T-helper 22 cell (primary cell): ENCODE results near the gene SRPK1.
"Not testable (repeated sequence)": the region's sequence is repeated elsewhere in the genome, so short reads cannot be mapped to it uniquely, and the experiment has no call there.

Experiments used
- DNase-seq: peaks from one replicate; pipeline ENCODE4 v3.0.0-alpha.2; 2020; ENCODE audit warnings: low read depth

The SRPK1 gene

GRCh38 chr6:35920793-35921732 lies at the start of gene SRPK1:
SRPK1 (minus strand) TSS chr6:35921098; CDS start chr6:35921056, 42 bp downstream.
- DNase-seq: peak; percentile 70

DNA sequence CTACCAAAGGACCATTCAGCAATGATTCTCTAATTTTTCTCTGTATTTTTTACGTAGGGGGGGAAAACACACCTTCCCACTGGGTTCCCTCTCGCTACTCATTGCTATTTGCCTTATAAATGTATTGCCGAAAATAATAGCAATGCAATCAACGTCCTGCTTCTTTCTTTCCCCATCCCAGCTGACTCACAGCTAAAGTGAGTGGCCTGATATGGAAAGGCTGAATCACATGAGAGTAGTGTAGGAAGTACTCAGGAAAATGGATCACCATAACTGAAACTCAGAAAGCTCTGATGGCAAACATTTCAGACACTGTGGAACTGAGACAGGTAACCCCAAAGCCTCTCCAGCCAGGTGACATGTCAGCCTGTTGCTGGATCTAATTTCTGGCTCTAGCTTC lies 49.3 kb upstream of the SRPK1 start:
- no peak for DNase-seq

- DNase-seq: no peak
Measured at GRCh38 chr6:35969646-35970045, 48.7 kb upstream of the SRPK1 start.

DNA sequence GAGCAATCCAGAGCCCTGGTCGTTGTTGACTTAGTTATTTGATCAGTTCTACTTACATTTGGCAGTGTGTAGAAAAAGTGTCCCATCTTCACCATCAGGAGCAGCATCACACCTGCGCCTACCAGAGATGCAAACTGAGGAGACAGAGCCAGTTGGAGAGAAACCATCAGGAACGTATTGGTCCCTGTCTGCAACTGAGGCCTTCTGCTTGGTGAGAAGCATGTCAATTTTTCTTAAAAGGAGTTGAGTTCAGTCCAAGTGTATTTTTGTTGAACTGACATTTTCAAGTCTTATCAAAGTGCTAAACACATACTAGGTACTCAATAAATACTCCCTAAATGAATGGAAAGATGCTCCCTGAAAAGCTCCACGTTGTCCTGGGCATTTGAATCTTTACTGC lies 47.9 kb upstream of the SRPK1 start:
- no peak for DNase-seq

DNA sequence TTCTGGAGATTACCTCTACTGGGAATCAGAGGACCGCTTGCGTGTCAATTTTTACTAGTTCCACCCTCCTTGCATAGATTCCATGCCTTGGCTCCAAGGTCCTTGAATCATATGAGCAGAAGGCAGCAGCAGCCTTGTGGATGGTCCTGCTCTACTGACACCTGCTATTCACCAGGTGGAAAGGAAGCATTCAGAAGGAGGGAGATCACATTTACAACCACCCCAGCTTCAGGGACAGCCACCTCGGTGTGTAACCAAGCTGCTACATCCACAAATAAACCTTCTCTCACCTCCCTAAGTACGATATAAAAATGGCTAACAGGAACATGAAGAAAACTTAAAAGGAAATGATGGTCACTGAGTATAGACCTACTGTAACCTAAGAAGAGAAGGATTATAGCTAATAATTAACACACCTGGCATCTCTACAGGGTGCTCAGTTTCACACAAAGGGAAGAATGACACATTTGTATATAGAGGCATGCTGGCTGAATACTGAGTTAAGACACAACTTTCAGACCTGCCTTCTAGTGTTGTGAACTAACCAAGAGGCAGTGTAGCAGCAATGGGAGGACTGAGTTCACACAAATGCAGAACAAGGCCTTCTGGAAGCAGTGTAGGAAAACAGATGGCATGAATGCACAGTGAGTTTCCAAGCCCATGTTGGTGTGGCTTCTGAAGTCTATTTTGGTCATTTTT lies 46.3 kb upstream of the SRPK1 start:
- no peak for DNase-seq

GRCh38 chr6:35962779-35963560 lies 42.1 kb upstream of the SRPK1 start:
- no peak for DNase-seq

- DNase-seq: no peak
Measured at GRCh38 chr6:35960187-35960586, 39.3 kb upstream of the SRPK1 start.

DNA sequence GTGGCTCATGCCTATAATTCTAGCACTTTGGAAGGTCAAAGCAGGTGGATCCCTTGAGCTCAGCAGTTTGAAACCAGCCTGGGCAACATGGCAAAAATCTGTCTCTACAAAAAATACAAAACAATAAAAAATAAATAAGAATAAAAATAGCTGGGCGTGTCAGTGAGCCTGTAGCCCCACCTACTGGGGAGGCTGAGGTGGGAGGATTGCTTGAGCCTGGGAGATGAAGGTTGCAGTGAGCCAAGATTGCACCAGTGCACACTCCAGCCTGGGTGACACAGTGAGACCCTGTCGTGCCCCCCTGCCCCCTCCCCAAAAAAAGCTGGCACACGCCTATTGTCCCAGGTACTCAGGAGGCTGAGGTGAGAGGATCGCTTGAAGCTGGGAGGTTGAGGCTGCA lies 35.1 kb upstream of the SRPK1 start:
- DNase-seq: no peak

DNA sequence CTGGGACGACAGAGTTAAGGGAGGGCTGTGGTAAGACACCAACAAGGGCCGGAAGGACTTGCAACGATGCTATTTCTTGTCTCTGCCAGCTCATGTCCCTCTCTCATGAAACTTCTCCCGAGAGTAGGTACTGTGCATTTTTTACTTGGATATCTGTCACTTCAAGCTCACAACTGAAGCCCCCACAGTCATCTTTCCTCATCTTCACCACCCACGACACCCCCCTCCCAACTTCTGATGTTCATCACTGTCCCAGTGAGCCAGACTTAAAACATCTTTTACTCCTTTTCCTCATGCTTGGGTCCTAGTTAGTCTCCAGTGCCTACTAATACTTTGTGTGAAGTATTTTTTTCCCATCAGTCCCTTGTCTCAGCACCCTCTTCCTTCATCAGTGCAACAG lies 34.6 kb upstream of the SRPK1 start:
- no peak for DNase-seq

GRCh38 chr6:35955071-35955470 lies 34.2 kb upstream of the SRPK1 start:
- no peak for DNase-seq

DNA sequence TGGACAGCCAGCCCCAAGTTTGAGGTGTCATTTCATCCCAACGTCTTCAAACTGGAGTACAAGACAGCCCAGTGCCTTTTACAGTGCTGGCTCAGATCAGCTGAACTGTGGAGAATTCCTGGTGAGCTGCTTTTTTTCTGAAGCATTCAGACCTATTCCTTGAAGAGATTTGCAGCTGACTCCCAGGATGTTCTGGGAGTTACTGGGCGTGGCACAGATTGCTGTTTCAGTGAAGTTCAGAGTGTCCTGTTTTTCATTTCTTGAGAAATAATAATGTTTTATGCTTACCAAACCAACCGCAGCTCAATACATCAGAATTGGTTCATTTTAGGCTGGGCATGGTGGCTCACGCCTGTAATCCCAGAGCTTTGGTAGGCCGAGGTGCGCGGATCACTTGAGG lies 33.4 kb upstream of the SRPK1 start:
- no peak for DNase-seq

- DNase-seq: no peak
Measured at GRCh38 chr6:35948725-35949124, 27.8 kb upstream of the SRPK1 start.

DNA sequence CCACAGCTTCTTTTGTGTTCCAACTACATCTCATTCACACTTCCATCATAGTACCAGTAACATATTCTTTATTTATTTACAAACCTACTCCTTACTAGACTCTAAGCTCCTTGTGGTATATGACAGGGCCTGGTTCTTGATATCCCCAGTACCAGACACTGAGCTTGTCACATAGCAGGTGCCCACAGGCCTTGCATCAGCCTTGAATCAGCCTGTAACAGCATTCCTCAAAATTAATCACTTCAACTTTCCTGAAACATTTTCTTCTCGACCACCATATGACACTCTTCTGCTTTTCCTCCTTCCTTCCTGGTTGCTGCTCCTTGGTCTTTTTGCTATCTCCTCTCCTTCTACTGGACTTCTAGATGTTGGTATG lies 24.7 kb upstream of the SRPK1 start:
- no peak for DNase-seq

DNA sequence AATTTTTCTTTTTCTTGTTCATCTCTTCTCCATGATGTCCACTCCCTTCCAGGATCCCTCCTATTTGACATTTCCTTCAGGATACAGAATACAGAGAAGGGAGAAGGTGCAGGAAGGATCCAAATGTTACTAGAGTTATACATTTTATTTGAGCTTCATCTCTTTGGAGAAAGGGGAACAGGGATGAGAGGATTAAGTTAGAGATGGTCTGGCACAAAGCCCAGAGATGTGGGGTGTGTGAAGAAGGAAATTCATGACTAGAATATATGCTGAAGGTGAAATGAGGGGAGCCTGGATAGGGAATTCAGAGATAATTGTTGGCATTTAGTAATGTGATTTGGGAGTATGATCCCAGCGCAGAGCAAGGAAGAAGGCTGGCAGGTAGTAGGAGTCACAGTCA lies 22.5 kb upstream of the SRPK1 start:
- no peak for DNase-seq

DNA sequence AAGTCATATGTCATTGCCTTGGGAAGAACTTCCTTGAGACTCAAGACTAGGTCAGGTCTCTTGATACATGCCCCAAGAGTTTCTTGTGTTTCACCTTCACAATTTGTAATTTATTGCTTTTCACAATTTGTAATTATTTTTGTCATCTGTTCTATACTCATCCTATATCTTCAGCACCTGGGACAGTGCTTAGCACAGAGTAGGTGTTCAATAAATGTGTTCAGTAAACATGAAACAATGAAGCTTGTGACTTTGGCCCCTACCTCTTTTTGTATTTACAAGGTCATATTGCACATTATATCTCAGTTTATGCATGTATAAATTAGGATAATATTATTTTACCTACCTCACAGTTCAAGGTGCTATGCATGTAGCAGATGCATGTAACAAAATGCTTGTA lies 21.5 kb upstream of the SRPK1 start:
- DNase-seq: no peak

DNA sequence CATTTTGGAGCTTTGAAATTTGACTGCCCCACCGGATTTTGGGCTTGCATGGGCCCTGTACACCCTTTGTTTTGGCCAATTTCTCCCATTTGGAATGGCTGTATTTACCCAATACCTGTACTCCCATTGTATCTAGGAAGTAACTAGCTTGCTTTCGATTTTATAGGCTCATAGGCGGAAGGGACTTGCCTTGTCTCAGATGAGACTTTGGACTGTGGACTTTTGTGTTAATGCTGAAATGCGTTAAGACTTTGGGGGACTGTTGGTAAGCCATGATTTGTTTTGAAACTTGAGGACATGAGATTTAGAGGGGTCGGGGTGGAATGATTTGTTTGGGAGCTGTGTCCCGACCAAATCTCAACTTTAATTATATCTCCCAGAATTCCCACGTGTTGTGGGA lies 20.3 kb upstream of the SRPK1 start:
- not testable (repeated sequence) for DNase-seq

DNA sequence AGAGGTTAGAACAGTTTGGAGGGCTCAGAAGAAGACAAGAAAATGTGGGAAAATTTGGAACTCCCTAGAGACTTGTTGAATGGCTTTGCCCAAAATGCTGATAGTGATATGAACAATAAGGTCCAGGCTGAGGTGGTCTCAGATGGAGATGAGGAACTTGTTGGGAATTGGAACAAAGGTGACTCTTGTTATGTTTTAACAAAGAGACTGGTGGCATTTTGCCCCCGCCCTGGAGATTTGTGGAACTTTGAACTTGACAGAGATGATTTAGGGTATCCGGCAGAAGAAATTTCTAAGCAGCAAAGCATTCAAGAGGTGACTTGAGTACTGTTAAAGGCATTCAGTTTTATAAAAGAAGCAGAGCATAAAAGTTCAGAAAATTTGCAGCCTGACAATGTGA lies 19.1 kb upstream of the SRPK1 start:
- not testable (repeated sequence) for DNase-seq

GRCh38 chr6:35939259-35939658 lies 18.4 kb upstream of the SRPK1 start:
- not testable (repeated sequence) for DNase-seq

GRCh38 chr6:35936681-35937359 lies 15.9 kb upstream of the SRPK1 start:
- DNase-seq: no peak

- DNase-seq: no peak
Measured at GRCh38 chr6:35935469-35935868, 14.6 kb upstream of the SRPK1 start.

DNA sequence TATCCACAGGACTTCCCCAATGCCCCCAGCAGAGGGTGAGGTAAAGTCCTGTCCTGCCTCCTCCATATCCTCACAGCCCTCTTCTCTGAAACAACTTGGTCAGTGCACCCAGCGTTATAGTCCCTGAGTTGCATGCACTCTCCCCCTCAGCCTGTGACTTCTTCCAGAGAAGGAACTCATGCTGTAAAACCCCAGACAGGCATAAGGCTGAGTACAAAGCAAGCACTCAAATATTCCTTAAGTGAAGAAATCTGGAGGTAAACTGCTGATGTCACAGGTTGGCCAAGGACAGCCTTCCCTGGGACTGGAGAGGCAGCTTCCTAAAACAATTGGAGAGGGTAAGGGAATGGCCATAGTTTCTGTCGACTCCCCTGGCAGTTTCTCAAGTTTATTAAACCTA lies 12.9 kb upstream of the SRPK1 start:
- DNase-seq: no peak

GRCh38 chr6:35931873-35932272 lies 11.0 kb upstream of the SRPK1 start:
- DNase-seq: not testable (repeated sequence)
